Endometrial microvascular endothelial cells (primary cell): ENCODE measurements around the gene XYLT1. TPM values are rescaled to one million over a fixed set of nuclear protein-coding genes. Genes with fewer than 3 reads are reported as not detected.
"Not testable (repeated sequence)": the region's sequence is repeated elsewhere in the genome, so short reads cannot be mapped to it uniquely, and the experiment has no call there.

Source experiments
- in situ Hi-C: cut with HindIII; loops from 2 replicates; pipeline ENCODE4 v1.10.0; 2017; ENCODE audit warnings: low sequenced_read_pairs, low pct_unique_long_range_greater_than_20kb; ENCODE audit errors: inconsistent ontology term
- total RNA-seq: library from RNA; depleted of rRNA; stranded (reverse); fragments of >200 nt; gene quantifications from one replicate; pipeline ENCODE4 v1.2.3, GENCODE V29; 2015; ENCODE audit errors: inconsistent ontology term

The XYLT1 gene
- total RNA-seq, 1 donor from 2014 or later, result 0.09 TPM

DNA sequence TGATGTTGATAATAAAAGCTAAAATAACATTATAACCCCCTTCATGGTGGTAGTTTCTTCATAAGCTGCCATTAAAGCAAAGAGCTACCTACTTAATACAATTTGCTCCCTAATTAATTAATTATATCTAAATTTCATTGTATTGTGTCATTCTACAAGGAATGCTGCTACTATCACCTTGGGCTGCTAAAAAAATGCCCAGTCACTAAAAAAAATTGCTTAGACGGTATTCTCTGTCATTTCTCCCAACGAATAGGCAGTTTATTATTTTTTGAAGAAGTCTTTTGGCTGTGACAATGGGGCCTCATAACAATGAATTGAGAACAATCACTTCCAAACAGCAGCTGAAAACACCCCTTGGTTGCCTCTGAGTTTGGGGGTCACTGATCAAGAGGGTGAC lies 59.5 kb downstream of the XYLT1 start:
- in situ Hi-C loops, result no loop called here

DNA sequence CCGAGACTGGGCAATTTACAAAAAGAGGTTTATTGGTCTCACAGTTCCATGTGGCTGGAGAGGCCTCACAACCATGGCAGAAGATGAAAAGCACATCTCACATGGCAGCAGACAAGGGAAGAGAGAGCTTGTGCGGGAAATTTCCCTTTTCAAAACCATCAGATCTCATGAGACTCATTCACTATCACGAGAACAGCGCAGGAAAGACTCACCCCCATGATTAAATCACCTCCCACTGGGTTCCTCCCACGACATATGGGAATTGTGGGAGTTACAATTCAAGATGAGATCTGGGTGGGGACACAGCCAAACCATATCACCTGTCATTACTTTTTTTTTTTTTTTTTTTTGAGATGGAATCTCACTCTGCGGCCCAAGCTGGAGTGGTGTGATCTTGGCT lies 60.4 kb downstream of the XYLT1 start:
- in situ Hi-C loops, result not testable (repeated sequence)

DNA sequence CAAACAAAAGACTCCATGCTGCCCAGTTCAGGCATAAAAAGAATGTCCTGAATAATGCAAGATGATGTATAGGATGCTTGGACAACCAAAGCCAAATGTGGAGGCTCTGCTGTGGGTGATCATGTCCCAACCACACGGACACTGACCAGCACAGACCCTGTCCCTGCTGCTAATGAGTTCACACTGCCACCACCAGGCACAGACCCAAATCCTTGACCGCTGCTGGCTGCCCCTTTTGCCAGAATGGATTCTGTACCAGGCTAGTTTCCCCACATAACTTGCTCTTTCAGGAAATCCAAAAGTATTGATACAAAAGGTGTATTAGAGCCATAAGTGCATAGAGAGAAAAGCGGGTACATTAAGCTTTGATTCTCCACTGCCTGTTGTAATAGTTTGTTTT lies 60.9 kb downstream of the XYLT1 start:
- in situ Hi-C loops, result no loop called here

DNA sequence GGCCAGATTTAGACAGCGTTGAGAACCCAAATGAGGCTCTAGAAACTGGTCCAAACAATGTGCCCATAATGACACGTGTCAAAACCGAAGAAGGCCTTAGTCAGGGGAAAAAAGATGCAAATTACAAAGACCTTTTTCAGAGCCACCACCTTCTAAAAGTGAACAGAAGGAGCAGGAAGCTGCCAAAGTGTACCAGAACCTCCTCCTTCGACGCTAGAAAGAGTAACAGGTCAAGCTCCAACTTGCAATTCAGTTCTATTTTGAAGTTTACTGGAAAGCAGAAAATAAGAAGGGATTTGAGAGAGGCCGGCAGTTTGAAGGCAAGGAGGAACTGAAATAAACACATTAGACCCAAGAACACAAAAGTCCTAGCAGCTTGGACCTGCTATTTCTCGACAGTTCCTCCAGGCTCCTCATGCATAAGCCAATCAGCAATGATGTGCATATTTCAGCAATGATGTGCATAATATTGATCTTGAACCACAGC lies 61.8 kb downstream of the XYLT1 start:
- in situ Hi-C loops, result no loop called here

DNA sequence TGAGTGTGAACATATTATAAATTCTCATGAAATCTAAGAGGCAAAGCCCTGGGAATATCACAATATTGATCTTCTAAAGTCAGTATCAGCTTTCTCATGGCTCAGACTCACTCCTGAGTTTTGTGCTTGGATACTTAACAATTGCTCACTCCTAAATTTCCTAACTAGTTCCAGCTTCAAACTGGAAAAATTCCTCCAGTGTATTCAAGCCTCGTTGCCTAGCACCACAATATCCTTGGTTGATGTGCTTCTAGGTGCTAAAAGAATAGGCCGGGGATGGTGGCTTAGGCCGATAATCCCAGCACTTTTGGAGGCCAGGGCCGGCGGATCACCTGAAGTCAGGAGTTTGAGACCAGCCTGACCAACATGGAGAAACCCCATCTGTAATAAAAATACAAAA lies 62.5 kb downstream of the XYLT1 start:
- in situ Hi-C loops, result no loop called here

DNA sequence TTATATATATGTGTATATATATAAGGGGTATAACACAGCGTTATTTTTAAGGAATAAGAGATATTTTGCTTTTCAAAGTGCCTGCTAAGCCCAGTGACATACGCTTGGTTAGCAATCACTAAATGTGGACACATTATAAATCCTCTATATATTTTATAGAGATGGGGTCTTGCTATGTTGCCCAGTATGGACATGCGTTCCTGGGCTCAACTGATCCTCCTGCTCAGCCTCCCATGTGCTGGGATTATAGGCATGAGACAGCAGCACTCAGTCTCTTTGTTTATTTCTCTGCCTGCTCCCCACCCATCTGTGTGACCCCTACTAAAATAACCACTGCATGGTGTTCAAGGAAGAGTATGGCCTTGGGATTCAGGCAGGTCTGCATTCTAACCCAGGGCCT lies 63.4 kb downstream of the XYLT1 start:
- in situ Hi-C loops, result no loop called here

DNA sequence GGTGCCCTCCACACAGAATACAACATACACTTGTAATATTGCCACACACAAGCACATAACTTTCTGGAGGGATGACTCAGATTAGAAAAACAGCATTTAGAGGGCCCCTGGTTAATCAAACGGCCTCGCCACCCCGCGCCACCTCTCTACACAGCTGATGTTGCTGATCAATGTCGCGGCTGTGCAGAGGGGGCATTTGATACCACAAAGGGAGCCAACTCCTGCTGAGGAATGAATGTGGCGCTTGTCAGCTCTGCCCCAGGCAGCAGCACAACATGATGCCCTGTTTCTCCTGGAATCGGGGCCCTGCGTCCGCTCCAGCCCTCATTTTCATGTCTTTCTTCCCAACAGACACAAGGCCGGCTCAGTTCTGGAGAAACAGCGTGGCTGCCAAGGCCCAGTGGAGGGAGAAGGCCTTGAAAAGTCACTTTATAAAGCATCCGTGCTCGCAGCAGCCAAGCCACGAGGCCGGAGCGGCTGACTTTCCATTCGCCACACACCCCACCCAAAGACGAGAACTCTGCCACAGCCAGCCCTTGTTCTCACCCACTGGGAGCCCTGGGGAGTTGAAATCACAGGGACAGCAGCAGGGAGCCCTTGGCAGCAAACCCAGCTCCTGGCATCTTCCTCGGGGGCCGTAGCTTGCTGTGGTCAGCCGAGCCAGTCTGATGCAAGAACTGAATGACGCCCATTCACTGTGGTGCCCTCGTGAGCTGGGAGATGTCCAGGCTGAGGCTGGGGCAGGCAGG lies 65.6 kb downstream of the XYLT1 start:
- in situ Hi-C loops, result no loop called here

DNA sequence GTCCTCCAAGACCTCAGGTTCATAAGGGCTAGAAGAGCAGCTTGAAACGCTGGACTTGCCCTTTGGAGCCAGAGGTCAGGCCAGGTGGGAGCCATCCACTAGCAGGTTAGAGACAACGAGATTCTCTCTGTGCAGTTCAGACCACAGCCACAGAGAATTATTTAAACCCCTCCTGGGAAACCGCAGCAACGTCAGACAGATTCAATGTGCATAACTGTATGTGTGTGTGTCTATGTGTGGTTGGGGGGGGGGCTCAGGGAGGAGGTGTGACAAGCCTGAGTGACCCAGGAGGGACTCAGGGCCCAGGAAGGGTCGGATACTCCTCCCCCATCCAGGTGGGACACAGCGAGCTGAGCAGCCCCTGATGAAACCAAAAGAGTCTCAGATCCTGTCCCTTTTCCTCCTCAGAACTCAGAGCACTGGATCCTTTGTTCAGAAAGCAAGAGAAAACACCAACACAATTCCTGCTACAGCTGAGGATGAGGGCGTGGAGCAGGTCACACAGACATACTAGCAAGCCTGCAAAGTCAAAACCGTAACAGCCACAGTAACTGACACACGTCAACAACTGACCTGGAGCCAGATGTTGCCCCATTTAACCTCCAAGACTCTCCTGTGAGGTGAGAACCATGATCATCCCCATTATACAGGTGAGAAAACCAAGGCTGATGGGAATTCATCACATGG lies 66.8 kb downstream of the XYLT1 start:
- in situ Hi-C loops, result no loop called here

DNA sequence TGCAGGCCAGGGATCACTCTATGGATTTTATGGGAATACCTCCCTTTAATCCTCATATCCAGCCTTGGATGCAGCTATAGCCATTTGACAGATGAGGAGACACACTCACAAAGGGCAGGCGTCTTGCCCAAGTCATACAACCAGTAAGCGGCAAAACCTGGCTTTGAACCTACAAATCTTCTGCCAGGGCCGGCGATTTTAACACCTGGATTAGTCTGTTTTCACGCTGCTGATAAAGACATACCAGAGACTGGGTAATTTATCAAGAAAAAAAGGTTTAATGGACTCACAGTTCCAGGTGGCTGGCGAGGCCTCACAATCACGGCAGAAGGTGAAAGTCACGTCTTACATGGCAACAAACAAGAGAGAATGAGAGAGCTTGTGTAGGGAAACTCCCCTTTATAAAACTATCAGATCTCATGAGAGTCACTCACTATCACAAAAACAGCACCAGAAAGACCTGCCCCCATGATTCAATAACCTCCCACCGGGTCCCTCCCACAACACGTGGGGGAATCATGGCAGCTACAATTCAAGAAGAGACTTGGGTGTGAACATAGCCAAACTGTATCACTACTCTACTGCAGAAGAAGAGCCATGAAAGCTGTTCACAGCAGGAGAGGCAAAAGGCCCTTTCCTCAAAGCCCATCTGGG lies 67.5 kb downstream of the XYLT1 start:
- in situ Hi-C loops, result no loop called here

DNA sequence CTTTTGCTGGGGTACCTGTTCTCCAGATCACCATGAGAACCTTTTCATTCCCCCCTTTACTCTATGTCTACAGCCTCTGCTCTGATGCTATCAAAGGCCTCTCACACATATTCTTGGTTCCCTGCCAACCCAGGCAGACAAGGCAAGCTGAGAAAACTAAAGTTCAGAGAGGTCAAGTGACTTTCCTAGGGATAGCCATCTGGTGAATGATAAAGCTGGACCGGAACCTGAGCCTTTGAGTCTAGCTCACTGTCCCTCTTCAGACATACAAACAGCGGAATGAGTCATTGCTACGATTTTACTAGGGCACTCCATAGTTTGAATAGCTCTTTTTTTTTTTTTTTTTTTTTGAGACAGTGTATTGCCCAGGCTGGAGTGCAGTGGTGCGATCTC lies 73.3 kb downstream of the XYLT1 start:
- in situ Hi-C loops, result no loop called here

DNA sequence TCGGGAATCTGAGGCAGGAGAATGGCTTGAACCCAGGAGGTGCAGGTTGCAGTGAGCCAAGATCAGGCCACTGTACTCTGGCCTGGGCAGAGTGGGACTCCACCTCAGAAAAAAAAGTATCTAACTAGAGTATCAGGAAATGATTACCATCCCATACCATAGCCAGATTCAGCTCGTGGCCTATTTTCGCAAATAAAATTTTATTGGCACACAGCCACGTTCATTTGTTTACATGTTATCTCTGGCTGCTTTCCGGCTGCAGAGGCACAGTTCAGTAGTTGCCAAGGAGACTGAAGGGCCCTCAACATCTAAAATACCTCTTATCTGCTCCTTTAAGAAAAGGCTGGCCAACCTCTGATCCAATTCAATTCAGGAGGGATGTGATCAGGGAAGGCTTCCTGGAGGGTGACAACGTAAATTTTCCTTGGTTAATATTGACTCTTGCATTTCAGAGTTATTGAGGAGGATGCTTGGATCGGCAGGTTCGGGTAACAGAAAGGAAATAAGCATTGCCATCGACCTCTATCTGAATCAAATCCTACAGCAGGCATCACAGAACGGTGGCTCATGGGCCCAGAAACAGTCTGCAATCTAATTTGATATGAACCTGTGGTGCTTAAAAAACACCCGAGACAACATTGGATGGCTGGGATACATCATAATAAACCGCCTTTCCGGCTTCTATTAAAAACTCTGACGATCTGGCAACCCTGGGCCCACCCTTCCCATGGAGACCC lies 73.8 kb downstream of the XYLT1 start:
- in situ Hi-C loops, result no loop called here

DNA sequence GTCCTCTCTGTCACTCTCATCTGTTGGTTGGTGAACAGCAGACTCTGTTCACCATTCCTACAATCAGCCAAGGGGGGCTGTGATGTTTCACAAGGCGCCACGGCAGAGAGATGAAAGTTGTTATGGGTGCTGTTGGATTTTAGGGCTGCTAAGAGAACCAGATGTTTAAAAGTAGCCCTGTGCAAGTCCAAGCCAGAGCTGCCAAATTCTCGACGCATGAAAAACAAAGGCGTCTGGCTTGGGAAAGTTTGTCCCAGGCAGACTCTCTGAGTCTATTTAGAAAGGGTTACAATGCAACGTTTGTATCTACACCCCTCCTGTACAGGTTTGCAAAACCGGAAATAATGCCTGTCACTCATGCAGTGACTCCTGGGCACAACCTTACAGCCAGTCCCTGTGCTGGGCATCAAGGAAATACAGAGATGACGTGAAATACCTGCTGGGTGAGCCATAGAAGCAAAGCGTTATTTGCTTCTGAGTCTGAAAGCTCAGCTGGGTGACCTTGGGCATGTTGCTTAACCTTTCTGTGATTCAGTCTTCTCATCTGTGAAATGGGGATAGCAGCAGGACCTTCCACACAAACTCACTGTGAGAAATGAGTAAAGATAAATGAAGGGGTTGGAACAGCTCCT lies 74.8 kb downstream of the XYLT1 start:
- in situ Hi-C loops, result no loop called here

DNA sequence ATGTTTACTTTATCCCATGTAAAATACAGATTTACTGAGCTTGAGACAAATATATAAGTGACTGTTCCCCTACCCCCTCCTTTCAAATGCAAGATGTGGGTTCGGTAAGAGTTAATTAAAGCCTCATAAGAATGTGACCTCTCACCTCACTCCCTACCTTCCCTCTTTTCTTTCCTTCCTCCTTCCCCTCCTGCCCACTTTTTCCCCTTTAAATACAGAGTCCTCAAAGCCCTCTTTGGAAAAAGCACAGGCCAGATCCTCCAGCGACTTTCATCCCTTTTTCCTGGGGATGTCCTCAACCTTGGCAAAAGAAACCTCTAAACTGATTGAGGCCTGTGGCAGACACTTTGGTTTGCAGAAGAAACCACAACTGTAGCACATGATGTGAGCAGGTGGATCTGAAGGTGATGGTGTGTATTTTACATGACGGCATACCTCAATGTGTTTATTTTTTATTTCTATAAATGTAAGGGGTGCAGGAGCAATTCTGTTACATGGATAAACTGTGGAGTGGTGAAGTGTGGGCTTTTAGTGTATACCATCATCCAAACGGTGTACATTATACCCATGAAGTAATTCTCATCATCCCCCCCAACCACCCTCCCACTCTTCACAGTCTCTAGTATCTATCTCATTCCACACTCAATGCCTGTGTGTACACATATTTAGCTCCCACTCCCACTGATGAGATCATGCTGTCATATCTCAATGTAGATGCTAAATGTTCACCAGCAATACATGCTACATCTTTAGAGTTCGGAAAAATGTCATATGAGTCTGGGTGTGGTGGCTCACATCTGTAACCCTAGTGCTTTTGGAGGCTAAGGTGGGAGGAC lies 77.7 kb downstream of the XYLT1 start:
- in situ Hi-C loops, result no loop called here

DNA sequence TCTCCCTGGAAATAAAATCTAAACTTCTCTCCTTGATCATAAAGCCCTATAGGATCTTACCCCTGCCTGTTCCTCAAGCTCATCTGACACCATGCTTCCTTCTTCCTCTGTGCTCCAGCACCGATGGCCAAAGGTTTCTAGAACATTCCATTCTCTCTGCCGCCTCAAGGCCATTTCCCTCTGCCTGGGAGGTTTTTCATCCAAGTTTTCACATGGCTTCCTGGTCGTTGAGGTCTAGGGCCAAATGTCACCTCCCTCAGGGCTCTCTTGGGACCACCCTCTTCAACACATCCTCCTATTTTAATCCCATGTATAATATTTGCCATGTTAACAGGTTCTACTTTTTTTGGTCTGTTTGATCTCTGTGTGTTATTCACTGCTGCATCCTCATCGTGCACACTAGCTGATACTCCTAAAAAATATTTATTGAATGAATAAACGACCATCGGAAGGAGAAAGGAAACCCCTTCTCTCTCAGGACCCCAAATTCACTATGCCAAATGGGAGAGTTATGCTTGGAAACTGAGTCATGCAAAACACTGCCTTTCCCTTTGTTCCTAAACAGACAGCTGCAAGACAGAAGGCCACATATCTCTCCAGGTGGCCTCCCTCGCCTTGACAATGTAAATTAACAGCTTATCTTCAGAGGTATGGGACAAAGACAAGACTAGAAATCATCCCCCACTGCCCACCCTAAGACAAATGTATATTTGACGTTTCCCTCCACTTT lies 78.5 kb downstream of the XYLT1 start:
- in situ Hi-C loops, result no loop called here

DNA sequence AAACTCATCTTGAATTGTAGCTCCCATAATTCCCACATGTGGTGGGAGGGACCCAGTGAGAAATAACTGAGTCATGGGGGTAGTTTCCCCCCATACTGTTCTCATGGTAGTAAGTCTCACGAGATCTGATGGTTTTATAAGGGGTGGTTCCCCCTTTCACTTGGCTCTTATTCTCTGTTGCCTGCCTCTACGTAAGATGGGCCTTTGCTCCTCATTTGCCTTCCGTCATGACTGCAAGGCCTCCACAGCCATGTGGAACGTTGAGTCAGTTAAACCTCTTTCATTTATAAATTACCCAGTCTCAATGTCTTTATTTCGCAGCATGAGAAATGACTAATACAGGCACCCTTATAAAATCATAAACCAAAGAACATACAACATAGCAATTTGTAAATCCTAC lies 79.0 kb downstream of the XYLT1 start:
- in situ Hi-C loops, result no loop called here

DNA sequence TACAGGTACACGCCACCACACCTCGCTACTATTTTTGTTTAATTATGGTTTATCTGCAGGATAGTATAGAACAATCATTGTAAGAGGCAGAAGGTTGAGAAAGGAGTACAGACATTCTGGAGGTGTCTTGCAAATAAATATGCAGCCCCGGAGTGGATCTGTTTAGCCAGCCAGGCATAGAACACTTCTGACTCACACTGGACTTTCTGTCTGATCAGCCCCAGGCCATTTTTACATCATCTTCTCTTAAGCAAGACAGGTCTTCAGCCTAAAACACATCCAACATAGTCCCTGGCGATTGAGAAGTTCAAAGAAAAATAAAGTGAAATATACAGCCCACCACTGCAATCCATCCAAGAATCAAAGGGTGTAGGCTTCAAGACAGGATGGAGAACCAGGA lies 81.4 kb downstream of the XYLT1 start:
- in situ Hi-C loops, result no loop called here

DNA sequence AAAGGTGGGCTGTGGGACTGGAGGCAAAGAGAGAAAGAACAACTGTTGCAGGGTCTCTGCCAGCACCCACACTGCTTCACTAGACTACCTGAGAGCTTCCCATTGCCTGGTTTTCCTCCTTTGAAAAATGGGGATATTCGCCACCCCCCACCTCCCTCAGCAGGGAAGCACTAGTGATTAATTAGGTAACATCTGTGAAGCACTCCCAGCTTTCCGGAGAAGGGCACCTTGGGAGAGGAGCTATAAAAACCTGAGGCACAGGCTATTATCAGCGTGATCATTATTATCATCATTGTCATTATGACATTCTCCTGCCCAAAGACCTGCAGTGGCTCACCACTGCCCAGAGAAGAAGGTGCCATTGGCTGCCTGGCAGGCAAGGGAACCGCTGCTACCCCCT lies 83.5 kb downstream of the XYLT1 start:
- in situ Hi-C loops, result no loop called here

DNA sequence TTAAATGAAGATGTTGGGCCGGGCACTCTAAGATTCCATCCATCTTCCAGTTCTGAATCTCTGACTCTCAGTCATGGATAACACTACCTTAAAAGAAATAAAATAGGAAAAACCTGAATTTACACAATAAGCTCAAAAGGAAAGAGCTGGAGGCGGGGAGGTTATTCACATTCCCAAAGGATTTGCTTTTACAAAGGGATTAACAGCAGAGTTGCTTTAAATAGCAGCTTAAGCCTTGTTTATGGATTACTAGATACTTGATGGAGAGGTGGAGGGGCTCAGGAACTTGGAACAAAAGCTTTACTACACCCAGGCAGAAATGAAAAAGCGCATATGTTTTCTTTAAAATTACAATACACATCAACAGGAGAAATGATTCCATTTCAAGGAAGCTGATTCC lies 84.5 kb downstream of the XYLT1 start:
- in situ Hi-C loops, result no loop called here
